Retinal pigment epithelial cell (primary cell): ENCODE measurements around the gene TAF6.
"Not testable (repeated sequence)": the region's sequence is repeated elsewhere in the genome, so short reads cannot be mapped to it uniquely, and the experiment has no call there.

ENCODE experiments used
- DNase-seq: peaks from one replicate; pipeline ENCODE4 v3.0.0-alpha.2; 2010; ENCODE audit warnings: low read depth
- H3K4me3 ChIP-seq: 2 replicates; pipeline ENCODE4 v1.5.1; 2011; ENCODE audit warnings: mild to moderate bottlenecking, low read length, control low read depth, moderate library complexity
- CTCF ChIP-seq: conservative IDR thresholded peaks from 2 replicates; pipeline ENCODE4 v1.5.1; 2011; ENCODE audit warnings: low read depth, low read length, control low read depth, inconsistent platforms

The TAF6 gene

GRCh38 chr7:100132126-100132525 lies 13.0 kb upstream of the TAF6 start:
- DNase-seq: no peak
- TF ChIP-seq CTCF: no peak
- no peak overlapping the region for H3K4me3 ChIP-seq

GRCh38 chr7:100130608-100131453 lies 11.7 kb upstream of the TAF6 start:
- TF ChIP-seq CTCF: peak; percentile 80
- no peak for DNase-seq
- H3K4me3 ChIP-seq: no peak overlapping the region

- not testable (repeated sequence) for DNase-seq
Observed at GRCh38 chr7:100130220-100130607, 11.1 kb upstream of the TAF6 start.

GRCh38 chr7:100128637-100128963 lies 9.4 kb upstream of the TAF6 start:
- no peak for TF ChIP-seq CTCF
- no peak for DNase-seq
- no peak overlapping the region for H3K4me3 ChIP-seq

More at GRCh38 chr7:100130220-100130607, 11.1 kb upstream of the TAF6 start:
- not testable (repeated sequence) for H3K4me3 ChIP-seq

- no peak for TF ChIP-seq CTCF
- DNase-seq: no peak
- peak overlapping the region; percentile 64 for H3K4me3 ChIP-seq
Observed at GRCh38 chr7:100127866-100128636, 8.9 kb upstream of the TAF6 start.

- TF ChIP-seq CTCF: no peak
- DNase-seq: peak; percentile 74
- H3K4me3 ChIP-seq: peak within 1 kb of the TSS; percentile 64
Observed at GRCh38 chr7:100126931-100127865, 8.0 kb upstream of the TAF6 start, which contains the start of gene MBLAC1. TSS of gene MBLAC1 (plus strand) at chr7:100126967. CDS start at chr7:100127396, 429 bp downstream.

- DNase-seq: peak; percentile 34
- peak overlapping the region; percentile 64 for H3K4me3 ChIP-seq
- TF ChIP-seq CTCF: peak; percentile 13
Observed at GRCh38 chr7:100126239-100126930, 7.2 kb upstream of the TAF6 start.
